ENCODE results near the gene LGR6. TPM values are rescaled to one million over a fixed set of nuclear protein-coding genes. Genes with fewer than 3 reads are reported as not detected.
A peak's percentile ranks its signal among the peaks of the same experiment; 100 is the strongest.

LGR6 gene
- total and polyA plus RNA-seq, 8 donors: 0.15 to 3.5 (median 0.58) TPM; not detected in 4

GRCh38 chr1:202343652-202344349 lies 150.2 kb downstream of the LGR6 start:
- 60 to 72% (median 69%) methylated on average over 4 of the region's 4 CpGs for WGBS, 5 donors

GRCh38 chr1:202348005-202348508 lies 154.5 kb downstream of the LGR6 start:
- no peaks in the 10 kb centered on the region for H3K36me3 ChIP-seq
- no peak for DNase-seq
- H3K4me1 ChIP-seq: peaks cover 10 to 44% (median 29%) of the 10 kb centered on the region in 4 donors
- 48 to 49% (median 48%) methylated on average over 6 of the region's 6 CpGs for WGBS, 5 donors
- no peaks in the 10 kb centered on the region for H3K27me3 ChIP-seq
- H3K27ac ChIP-seq: peak overlapping the region in 3 of 5 donors; percentile 87 to 94 (median 92)
- H3K9me3 ChIP-seq: no peaks in the 10 kb centered on the region
- no peak for TF ChIP-seq EP300 (IDR thresholded peaks at IDR 0.05)
- no peak for TF ChIP-seq POLR2A (IDR thresholded peaks at IDR 0.05)
- no peak for TF ChIP-seq POLR2AphosphoS5 (IDR thresholded peaks at IDR 0.05)
- no peak for TF ChIP-seq CTCF (IDR thresholded peaks at IDR 0.05)
- intact Hi-C loops (cut with DNase I; ENCODE audit: low total_unique reads): loop anchor here (10.0 kb wide), 1 partner anchor 367 kb away; the partner anchor contains the start of gene SYT2
- H3K4me3 ChIP-seq: peak overlapping the region in 3 of 4 donors; percentile 75 to 99 (median 97)

More at GRCh38 chr1:202343652-202344349, 150.2 kb downstream of the LGR6 start:
- intact Hi-C loops (cut with DNase I; ENCODE audit: low total_unique reads): loop anchor here (10.0 kb wide), 1 partner anchor 371 kb away; the partner anchor contains the start of gene SYT2
- Histone ChIP-seq H3K27me3 (no peaks in the 10 kb centered on the region), H3K36me3 (no peaks in the 10 kb centered on the region), H3K27ac (no peak overlapping the region), H3K4me3 (no peak overlapping the region), H3K9me3 (no peaks in the 10 kb centered on the region), H3K4me1 (peaks cover 5 to 28% (median 12%) of the 10 kb centered on the region in 4 donors)
- peak in 1 of 2 donors; percentile 69 for DNase-seq
- peak in 5 of 7 experiments; percentile 40 to 85 (median 75) for TF ChIP-seq CTCF (IDR thresholded peaks at IDR 0.05)
- TF ChIP-seq POLR2A (IDR thresholded peaks at IDR 0.05): no peak
- no peak for TF ChIP-seq EP300 (IDR thresholded peaks at IDR 0.05)

- Histone ChIP-seq H3K27me3 (no peaks in the 10 kb centered on the region), H3K4me1 (peaks cover 10 to 39% (median 31%) of the 10 kb centered on the region in 4 donors), H3K27ac (peak within 1 kb of the TSS; percentile 87 to 94 (median 92)), H3K36me3 (no peaks in the 10 kb centered on the region), H3K4me3 (peak within 1 kb of the TSS; percentile 75 to 99 (median 96)), H3K9me3 (no peaks in the 10 kb centered on the region)
- intact Hi-C loops (cut with DNase I; ENCODE audit: low total_unique reads): loop anchor here (10.0 kb wide), 1 partner anchor 366 kb away; the partner anchor contains the start of gene SYT2
- WGBS, 5 donors: 0 to 1% (median 0%) methylated on average over 34 to 60 of the region's 60 CpGs
- DNase-seq: peak; percentile 98 to 99
- TF ChIP-seq CTCF (IDR thresholded peaks at IDR 0.05) (peak in 1 of 7 experiments; percentile 20), EP300 (IDR thresholded peaks at IDR 0.05) (no peak), POLR2A (IDR thresholded peaks at IDR 0.05) (peak in 1 of 4 donors; percentile 25), POLR2AphosphoS5 (IDR thresholded peaks at IDR 0.05) (peak; percentile 72 to 95 (median 76))
Observed at GRCh38 chr1:202348509-202349205, 155.1 kb downstream of the LGR6 start, which contains the start of gene PPP1R12B. TSS of gene PPP1R12B (plus strand) at chr1:202348699. CDS start at chr1:202348852, 153 bp downstream.
